Activated CD4-positive, alpha-beta T cell treated with anti-CD3 and anti-CD28 coated beads, Interleukin-2, amount 10 ng/mL, durations not matched to agents 7 days and 5 days (primary cell): ENCODE measurements around the gene KCNJ10. TPM values are rescaled to one million over a fixed set of nuclear protein-coding genes. Genes with fewer than 3 reads are reported as not detected.

ENCODE experiments used
- CTCF ChIA-PET: fragments of 350-600 bp; sonication (Branson Sonifier 250); formaldehyde crosslinking; loops from one replicate; lab custom pipeline; 2021; ENCODE audit warnings: antibody characterized with exemption; lab: Charles Lee
- POLR2A ChIA-PET: fragments of 350-600 bp; sonication (Branson Sonifier 250); formaldehyde crosslinking; loops from one replicate; lab custom pipeline; 2021; ENCODE audit warnings: antibody characterized with exemption; lab: Charles Lee
- DNase-seq: peaks from one replicate; pipeline ENCODE4 v3.0.0-alpha.2; 2020
- H3K27ac Mint-ChIP-seq: one replicate; pipeline ENCODE4 v1.8.0; 2021; ENCODE audit warnings: mild to moderate bottlenecking, moderate library complexity, mixed read lengths
- H3K27me3 Mint-ChIP-seq: one replicate; pipeline ENCODE4 v1.8.0; 2021; ENCODE audit warnings: mixed read lengths
- H3K36me3 Mint-ChIP-seq: one replicate; pipeline ENCODE4 v1.8.0; 2021; ENCODE audit warnings: low read depth, mixed read lengths
- H3K4me1 Mint-ChIP-seq: one replicate; pipeline ENCODE4 v1.8.0; 2021; ENCODE audit warnings: mixed read lengths
- H3K4me3 Mint-ChIP-seq: one replicate; pipeline ENCODE4 v1.8.0; 2021; ENCODE audit warnings: mild to moderate bottlenecking, moderate library complexity, mixed read lengths
- H3K9me3 Mint-ChIP-seq: one replicate; pipeline ENCODE4 v1.8.0; 2021; ENCODE audit warnings: mixed read lengths
- total RNA-seq, 2 experiments: library from RNA; stranded (reverse); gene quantifications; one replicate each; pipeline ENCODE4 v1.2.3, GENCODE V29; 2021

The KCNJ10 gene
- total RNA-seq, 2 experiments from 2014 or later: not detected

DNA sequence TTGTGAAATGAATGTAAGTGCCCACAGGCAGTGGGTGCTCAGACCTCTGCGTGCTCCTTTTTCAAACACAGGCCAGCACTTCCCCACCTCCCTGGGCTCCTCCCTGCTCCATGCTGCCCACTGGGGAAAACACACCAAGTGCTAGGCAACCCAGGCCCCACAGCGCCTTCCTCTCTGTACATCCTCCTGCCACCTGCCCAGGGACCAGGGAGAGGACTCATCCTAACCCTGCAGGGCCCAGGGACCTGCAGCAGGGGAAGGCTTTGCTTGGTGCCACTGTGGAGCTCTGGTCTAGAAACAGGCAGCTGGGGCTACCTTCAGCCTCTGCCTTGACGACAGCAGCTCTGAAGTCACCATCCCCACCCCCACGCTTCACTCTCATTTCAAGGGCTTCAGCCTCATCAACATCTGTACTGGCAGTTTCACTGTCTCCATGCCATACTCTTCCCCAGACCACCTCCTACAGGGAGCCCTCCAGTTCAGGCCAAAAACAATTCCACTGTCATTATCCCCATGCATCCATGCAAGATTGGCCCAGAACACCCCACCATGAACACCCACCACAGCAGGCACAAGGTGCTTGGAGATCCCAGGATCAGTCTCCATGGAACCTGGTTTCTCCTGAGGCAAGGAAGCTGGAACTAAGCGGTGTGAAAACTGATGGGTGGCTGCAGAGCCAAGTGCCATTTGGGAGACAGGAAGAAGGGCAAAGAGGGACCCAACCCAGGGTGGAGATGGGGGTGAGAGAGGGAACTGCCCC is 27.4 kb upstream of the KCNJ10 start:
- H3K27ac Mint-ChIP-seq: peak overlapping the region; percentile 86
- peaks cover 55% of the 10 kb centered on the region for H3K4me1 Mint-ChIP-seq
- peak; percentile 29 for DNase-seq
- H3K4me3 Mint-ChIP-seq: peak overlapping the region; percentile 84
- no peaks in the 10 kb centered on the region for H3K9me3 Mint-ChIP-seq
- ChIA-PET POLR2A (no interaction called here), CTCF (interaction anchor here (0.8 to 5.1 kb wide), 9 partner anchors 9 to 279 kb away, joined by 3 to 42 read pairs (median 5); no protein-coding TSS in a partner anchor)
- H3K27me3 Mint-ChIP-seq: no peaks in the 10 kb centered on the region
- peaks cover 5% of the 10 kb centered on the region for H3K36me3 Mint-ChIP-seq

DNA sequence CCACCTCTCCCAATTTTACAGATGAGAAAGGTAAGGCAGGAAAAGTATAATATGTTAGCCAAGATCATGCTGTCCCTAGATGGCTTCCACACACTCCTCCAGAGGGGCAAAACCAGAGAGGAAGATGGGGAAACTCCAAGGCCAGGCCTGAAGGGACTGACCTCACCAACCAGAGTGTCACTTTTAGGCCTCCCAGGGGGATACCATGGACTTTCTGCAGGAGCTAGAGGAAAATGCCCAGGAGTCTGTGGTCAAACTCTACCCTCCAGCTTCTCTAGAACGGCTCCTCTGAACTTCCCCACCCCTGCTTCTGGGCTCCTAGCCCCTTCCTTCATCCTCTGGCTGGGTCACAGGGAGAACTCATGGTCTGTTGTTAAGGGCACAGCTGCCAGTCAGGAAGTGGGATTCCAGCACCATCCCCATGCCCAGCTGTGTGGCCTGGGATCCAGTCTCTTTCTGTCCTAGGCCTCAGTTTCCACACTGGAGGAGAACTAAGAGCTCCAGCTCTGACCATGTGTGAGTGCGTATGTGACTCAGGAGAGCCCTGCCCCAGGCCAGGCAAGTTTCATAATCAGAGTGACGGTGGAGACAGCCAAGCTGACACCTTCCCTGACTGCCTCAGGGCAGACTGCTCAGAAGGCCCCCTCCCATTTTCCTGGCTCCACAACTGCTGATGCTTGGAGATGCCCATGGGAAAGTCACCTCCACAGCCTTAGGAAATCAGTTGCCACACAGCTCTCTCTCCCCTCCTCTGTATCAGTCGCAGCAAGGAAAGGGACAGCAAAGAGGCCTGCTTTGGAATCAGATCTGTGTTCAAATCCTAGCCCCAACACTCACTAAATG is 26.5 kb upstream of the KCNJ10 start:
- Mint-ChIP-seq H3K36me3 (peaks cover 7% of the 10 kb centered on the region), H3K4me3 (peak overlapping the region; percentile 84), H3K27ac (peak overlapping the region; percentile 86), H3K27me3 (no peaks in the 10 kb centered on the region), H3K9me3 (no peaks in the 10 kb centered on the region), H3K4me1 (peaks cover 53% of the 10 kb centered on the region)
- POLR2A ChIA-PET: no interaction called here
- no peak for DNase-seq
- CTCF ChIA-PET: interaction anchor here (0.8 to 5.1 kb wide), 5 partner anchors 10 to 280 kb away, joined by 4 to 42 read pairs (median 6); no protein-coding TSS in a partner anchor

DNA sequence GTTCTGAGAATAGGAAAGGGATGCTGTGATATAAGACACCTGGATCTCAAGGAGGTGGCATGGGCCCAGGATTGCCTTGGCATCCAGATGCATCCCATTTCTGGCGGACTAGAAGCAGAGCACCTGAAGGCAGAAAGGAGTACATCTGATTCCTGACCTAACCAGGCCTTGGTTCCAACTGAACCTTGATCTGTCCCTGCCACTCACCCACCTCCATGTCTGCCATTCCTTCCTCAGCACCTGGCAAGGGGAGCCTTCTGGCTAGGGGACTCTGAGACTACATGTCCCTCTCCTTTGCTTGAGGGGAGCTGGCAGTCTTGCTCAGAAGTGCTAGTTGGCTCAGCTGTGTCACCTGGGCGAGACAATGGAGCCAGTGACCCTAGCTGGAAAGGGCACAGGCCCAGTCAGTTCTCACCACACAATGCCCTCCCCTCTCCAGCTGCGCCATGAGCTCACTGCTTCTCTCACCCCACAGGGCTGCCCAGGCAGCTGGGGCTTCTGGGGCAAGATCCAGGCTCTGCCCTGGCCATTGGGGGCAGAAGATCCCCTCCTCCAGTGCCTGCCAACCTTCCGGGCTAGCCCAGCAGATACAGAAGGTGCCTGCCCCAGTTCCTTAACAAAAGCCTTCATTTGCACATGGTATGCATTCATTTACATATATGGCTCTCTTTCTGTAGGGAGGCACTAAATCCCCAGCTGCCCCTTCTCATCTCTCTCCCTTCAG is 25.6 kb upstream of the KCNJ10 start:
- H3K36me3 Mint-ChIP-seq: peaks cover 7% of the 10 kb centered on the region
- no peak overlapping the region for H3K4me3 Mint-ChIP-seq
- H3K27me3 Mint-ChIP-seq: no peaks in the 10 kb centered on the region
- no peak for DNase-seq
- ChIA-PET CTCF (interaction anchor here (0.5 to 5.1 kb wide), 5 partner anchors 9 to 164 kb away, joined by 3 to 42 read pairs (median 6); no protein-coding TSS in a partner anchor), POLR2A (no interaction called here)
- H3K27ac Mint-ChIP-seq: peak overlapping the region; percentile 86
- H3K9me3 Mint-ChIP-seq: no peaks in the 10 kb centered on the region
- H3K4me1 Mint-ChIP-seq: peaks cover 45% of the 10 kb centered on the region

DNA sequence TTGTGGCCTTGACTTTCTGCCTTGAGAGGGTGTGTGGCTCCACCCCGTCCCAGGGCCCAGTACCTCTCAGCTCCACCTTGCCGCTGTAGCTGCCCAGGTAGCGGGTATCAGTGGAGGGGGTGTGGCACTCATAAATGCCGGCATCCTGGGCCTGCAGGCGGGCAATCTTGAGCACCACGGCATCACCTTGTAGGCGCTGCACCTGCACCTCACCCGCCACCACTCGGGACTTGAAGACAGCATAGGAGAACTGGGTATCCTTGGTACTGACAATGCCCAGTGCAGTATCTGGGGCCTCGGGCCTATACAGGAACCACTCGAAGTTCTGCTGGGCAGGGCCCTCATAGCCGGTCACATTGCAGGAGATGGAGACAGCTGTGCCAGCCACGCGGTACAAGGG is 24.8 kb upstream of the KCNJ10 start:
- DNase-seq: no peak
- H3K9me3 Mint-ChIP-seq: no peaks in the 10 kb centered on the region

DNA sequence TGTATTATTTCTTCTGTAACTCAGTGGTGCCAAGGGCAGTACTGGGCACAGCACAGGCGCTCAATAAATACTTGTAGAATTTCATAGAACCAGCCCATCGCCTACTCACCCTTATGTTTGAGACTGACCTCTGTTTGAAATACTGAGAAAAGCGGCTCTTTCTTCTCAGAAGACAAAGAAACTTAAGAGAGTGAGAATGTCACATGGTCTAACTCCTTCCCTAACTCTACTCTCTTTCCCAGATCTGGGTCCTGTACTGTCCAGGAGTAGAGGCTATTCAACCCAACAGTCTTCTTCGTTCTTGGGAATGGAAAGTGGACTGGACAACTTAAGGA is 24.3 kb upstream of the KCNJ10 start:
- Mint-ChIP-seq H3K27ac (no peak overlapping the region), H3K36me3 (peaks cover 7% of the 10 kb centered on the region), H3K4me3 (no peak overlapping the region), H3K4me1 (peaks cover 33% of the 10 kb centered on the region), H3K9me3 (no peaks in the 10 kb centered on the region), H3K27me3 (no peaks in the 10 kb centered on the region)
- DNase-seq: no peak
- ChIA-PET POLR2A (no interaction called here), CTCF (interaction anchor here (1.1 to 1.2 kb wide), 2 partner anchors 47 to 48 kb away, joined by 3 to 4 read pairs; no protein-coding TSS in a partner anchor)

More for the DNA sequence above, 24.8 kb upstream of the KCNJ10 start:
- Mint-ChIP-seq H3K27me3 (no peaks in the 10 kb centered on the region), H3K4me1 (peaks cover 38% of the 10 kb centered on the region), H3K4me3 (no peak overlapping the region), H3K36me3 (peaks cover 7% of the 10 kb centered on the region), H3K27ac (no peak overlapping the region)
- POLR2A ChIA-PET: no interaction called here
- CTCF ChIA-PET: interaction anchor here (5.1 kb wide), 1 partner anchor 9 kb away, joined by 42 read pairs; no protein-coding TSS in a partner anchor

DNA sequence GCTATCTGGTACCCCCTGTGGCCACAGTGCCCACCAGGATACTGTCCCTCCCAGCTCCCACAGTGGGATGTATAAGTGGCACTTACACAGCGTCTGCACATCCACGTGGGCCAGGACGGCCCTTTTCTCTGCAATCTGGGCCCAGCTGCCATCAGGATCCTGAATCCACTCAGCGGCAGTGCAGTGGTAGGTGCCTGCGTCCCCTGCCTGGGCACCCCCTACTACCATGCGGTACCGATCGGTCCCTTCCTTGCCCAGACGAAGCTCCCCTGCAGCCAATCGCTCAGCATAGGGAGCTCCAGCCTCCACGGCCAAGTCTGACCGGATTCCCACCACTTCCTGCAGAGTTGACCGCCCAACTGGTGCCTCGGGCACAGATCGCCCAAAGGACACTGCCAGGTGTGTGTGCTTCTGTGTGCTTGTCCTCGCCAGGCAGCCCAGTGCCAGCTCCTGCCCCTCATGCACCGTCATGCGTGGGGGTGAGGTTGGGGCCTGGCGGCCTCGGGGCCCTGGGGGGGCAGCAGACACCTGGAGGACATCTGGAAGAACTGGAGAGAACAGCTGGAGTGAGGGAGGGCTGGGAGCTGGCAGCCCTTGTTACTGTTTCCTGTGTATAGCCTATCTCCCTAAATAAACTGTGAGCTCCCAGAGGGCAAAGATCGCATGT is 23.8 kb upstream of the KCNJ10 start:
- Mint-ChIP-seq H3K4me1 (peaks cover 30% of the 10 kb centered on the region), H3K27me3 (no peaks in the 10 kb centered on the region), H3K4me3 (no peak overlapping the region), H3K36me3 (peaks cover 12% of the 10 kb centered on the region), H3K9me3 (no peaks in the 10 kb centered on the region), H3K27ac (no peak overlapping the region)
- CTCF ChIA-PET: interaction anchor here (1.1 to 1.2 kb wide), 2 partner anchors 47 to 48 kb away, joined by 3 to 4 read pairs; no protein-coding TSS in a partner anchor
- DNase-seq: no peak
- POLR2A ChIA-PET: no interaction called here

DNA sequence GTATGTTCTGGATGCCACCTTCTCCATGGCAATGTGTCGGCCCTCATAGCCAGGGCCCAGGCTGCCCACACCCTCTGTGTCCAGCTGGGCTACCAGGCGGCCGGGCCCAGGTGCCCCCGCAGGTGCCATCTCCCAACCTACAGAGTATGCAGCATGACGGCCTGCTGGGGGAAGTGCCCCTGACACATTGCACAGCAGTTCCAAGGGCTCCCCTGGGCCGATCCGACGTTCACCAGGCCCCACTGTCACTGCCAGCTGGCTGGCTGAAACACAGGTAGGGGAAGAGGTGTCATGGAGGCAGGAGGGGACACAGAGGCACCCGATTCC is 23.1 kb upstream of the KCNJ10 start:
- no peaks in the 10 kb centered on the region for H3K27me3 Mint-ChIP-seq
- CTCF ChIA-PET: interaction anchor here (1.2 kb wide), 1 partner anchor 46 kb away, joined by 4 read pairs; no protein-coding TSS in a partner anchor
- H3K27ac Mint-ChIP-seq: no peak overlapping the region
- H3K9me3 Mint-ChIP-seq: no peaks in the 10 kb centered on the region
- no peak overlapping the region for H3K4me3 Mint-ChIP-seq
- POLR2A ChIA-PET: no interaction called here
- DNase-seq: no peak
- H3K36me3 Mint-ChIP-seq: peaks cover 12% of the 10 kb centered on the region
- peaks cover 30% of the 10 kb centered on the region for H3K4me1 Mint-ChIP-seq

DNA sequence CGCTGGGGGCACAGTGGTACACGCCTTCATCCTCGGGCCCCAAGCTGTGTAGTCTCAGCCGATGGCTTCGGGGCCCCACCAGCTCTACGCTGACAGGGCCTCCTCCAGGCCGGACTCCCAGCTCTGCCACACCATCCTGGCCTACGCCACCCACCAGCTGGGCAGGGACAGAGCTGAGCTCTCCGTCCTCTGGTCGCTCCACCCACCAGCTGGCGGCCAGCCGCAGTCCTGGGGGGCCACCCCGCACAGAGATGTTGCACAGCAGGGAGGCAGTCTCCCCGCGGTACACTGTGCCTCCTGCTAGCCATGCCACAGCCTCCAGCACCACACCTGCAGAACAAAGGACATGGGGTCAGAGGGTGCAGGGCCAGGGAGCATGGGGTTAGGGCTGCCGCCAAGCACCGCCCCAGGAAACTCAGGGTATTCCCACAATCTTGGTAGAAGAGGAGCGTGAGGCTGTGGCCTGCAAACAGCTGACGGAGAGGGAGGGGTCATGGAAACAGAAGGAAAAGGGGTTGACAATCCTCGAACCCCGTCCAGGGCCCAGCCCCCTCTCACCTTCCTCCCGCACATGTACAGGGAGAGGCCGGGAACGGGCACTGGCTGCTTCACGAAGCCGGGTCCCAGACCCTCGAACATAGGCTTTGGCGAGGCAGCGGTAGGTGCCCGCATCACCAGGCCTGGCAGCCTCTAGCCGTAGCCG is 22.6 kb upstream of the KCNJ10 start:
- H3K27ac Mint-ChIP-seq: no peak overlapping the region
- no peak overlapping the region for H3K4me3 Mint-ChIP-seq
- H3K9me3 Mint-ChIP-seq: no peaks in the 10 kb centered on the region
- no peak for DNase-seq
- CTCF ChIA-PET: interaction anchor here (1.1 kb wide), 1 partner anchor 42 kb away, joined by 3 read pairs; no protein-coding TSS in a partner anchor
- peaks cover 12% of the 10 kb centered on the region for H3K36me3 Mint-ChIP-seq
- peaks cover 28% of the 10 kb centered on the region for H3K4me1 Mint-ChIP-seq
- POLR2A ChIA-PET: no interaction called here
- no peaks in the 10 kb centered on the region for H3K27me3 Mint-ChIP-seq

DNA sequence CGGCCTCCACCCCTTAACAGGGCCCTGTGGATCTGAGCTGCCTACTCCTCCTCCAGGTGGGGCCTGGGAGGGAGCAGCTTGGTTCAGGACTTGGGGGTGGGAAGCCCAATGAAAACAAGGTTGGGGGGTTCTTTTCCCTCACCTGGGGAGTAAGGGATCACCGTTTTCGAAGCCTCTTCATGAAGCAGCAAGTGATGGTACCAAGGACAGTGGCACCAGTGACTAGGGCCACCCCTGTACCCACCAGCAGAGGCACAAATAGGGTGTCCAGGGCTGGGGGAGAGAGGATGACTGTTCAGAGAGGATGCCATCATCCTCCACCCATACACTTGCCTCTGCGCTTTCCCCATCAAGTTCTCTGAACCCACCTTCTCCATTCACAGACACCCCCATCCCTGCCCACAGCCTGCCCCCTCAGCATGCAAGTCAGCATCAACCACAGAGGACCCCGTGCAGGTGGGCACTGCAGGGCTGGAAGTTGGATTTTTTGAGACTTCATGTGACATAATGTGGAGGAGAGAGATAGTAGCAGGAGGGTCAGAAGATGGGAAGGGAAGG is 21.8 kb upstream of the KCNJ10 start:
- Mint-ChIP-seq H3K4me1 (peaks cover 20% of the 10 kb centered on the region), H3K27ac (no peak overlapping the region), H3K27me3 (no peaks in the 10 kb centered on the region), H3K36me3 (peaks cover 15% of the 10 kb centered on the region), H3K9me3 (no peaks in the 10 kb centered on the region), H3K4me3 (no peak overlapping the region)
- DNase-seq: no peak
- ChIA-PET CTCF (interaction anchor here (1.1 kb wide), 1 partner anchor 41 kb away, joined by 3 read pairs; no protein-coding TSS in a partner anchor), POLR2A (no interaction called here)

DNA sequence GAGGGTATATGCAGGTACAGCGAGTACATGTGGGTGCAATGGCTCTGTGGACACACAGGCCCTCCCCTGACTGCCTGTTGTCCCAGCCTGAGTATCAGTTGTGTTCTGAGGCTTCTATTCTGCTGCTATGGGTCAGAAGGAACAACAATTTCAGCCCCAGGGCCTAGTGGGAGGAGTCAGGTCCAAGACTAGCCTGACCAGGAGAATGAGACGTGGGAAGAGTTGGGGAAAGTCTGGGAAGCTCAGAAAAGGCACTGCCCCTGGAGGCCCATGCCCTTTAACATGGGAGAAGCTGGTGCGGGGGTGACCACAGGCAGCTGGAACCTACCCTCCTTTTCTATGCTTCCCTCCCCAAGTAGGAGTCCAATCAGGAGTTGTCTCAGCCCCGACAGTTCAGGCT is 20.8 kb upstream of the KCNJ10 start:
- peaks cover 11% of the 10 kb centered on the region for H3K4me1 Mint-ChIP-seq
- no peak for DNase-seq
- no peak overlapping the region for H3K27ac Mint-ChIP-seq
- no peaks in the 10 kb centered on the region for H3K27me3 Mint-ChIP-seq
- H3K36me3 Mint-ChIP-seq: peaks cover 15% of the 10 kb centered on the region
- ChIA-PET CTCF (interaction anchor here (0.8 kb wide), 1 partner anchor 10 kb away, joined by 3 read pairs; no protein-coding TSS in a partner anchor), POLR2A (no interaction called here)
- H3K9me3 Mint-ChIP-seq: no peaks in the 10 kb centered on the region
- no peak overlapping the region for H3K4me3 Mint-ChIP-seq

DNA sequence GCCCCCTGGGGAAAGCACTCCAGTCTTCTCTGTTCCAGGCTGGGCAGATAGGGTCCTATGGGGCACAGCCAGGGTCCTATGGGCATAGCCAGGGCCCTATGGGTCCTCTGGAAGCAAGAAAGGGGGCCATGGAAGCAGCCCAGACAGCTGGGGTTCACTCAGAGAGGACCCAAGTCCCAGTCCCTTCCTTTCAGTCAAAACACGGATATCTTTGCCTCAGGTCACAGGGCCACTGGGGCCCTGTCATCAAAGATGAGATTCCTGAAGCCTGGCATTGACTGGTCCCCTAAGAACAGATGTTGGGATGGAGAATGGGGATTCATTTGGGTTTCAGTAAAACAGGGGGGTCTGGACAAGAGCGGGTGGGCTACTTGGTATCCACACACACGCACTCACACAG is 19.9 kb upstream of the KCNJ10 start:
- Mint-ChIP-seq H3K9me3 (no peaks in the 10 kb centered on the region), H3K27ac (no peak overlapping the region), H3K27me3 (no peaks in the 10 kb centered on the region), H3K36me3 (peaks cover 15% of the 10 kb centered on the region), H3K4me3 (no peak overlapping the region), H3K4me1 (peaks cover 12% of the 10 kb centered on the region)
- DNase-seq: no peak
- ChIA-PET CTCF (interaction anchor here (5.8 kb wide), 1 partner anchor 12 kb away, joined by 32 read pairs; no protein-coding TSS in a partner anchor), POLR2A (no interaction called here)
